Smooth muscle cell of trachea (primary cell): ENCODE results near the gene DHX57. TPM values are rescaled to one million over a fixed set of nuclear protein-coding genes. Genes with fewer than 3 reads are reported as not detected.

ENCODE experiments used
- total RNA-seq: library from RNA; depleted of rRNA; stranded (reverse); fragments of >200 nt; gene quantifications from 2 replicates; pipeline ENCODE4 v1.2.1, GENCODE V29; 2014

DHX57 gene, protein sequence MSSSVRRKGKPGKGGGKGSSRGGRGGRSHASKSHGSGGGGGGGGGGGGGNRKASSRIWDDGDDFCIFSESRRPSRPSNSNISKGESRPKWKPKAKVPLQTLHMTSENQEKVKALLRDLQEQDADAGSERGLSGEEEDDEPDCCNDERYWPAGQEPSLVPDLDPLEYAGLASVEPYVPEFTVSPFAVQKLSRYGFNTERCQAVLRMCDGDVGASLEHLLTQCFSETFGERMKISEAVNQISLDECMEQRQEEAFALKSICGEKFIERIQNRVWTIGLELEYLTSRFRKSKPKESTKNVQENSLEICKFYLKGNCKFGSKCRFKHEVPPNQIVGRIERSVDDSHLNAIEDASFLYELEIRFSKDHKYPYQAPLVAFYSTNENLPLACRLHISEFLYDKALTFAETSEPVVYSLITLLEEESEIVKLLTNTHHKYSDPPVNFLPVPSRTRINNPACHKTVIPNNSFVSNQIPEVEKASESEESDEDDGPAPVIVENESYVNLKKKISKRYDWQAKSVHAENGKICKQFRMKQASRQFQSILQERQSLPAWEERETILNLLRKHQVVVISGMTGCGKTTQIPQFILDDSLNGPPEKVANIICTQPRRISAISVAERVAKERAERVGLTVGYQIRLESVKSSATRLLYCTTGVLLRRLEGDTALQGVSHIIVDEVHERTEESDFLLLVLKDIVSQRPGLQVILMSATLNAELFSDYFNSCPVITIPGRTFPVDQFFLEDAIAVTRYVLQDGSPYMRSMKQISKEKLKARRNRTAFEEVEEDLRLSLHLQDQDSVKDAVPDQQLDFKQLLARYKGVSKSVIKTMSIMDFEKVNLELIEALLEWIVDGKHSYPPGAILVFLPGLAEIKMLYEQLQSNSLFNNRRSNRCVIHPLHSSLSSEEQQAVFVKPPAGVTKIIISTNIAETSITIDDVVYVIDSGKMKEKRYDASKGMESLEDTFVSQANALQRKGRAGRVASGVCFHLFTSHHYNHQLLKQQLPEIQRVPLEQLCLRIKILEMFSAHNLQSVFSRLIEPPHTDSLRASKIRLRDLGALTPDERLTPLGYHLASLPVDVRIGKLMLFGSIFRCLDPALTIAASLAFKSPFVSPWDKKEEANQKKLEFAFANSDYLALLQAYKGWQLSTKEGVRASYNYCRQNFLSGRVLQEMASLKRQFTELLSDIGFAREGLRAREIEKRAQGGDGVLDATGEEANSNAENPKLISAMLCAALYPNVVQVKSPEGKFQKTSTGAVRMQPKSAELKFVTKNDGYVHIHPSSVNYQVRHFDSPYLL (N-terminal part only)
- 20.3 and 40.3 TPM in 2 replicates for total RNA-seq

GRCh38 chr2:38875576-38876367, at the start of gene DHX57, which contains the start of gene MORN2:
DHX57 (minus strand) TSS chr2:38875934; CDS start chr2:38868405, 7,529 bp downstream.
MORN2 (plus strand) TSS chr2:38875976.

GRCh38 chr2:38889575-38889974, 13.8 kb upstream of the DHX57 start, which contains the start of gene ARHGEF33:
ARHGEF33 (plus strand) TSS chr2:38889875; CDS start chr2:38919448, 29,573 bp downstream.

DNA sequence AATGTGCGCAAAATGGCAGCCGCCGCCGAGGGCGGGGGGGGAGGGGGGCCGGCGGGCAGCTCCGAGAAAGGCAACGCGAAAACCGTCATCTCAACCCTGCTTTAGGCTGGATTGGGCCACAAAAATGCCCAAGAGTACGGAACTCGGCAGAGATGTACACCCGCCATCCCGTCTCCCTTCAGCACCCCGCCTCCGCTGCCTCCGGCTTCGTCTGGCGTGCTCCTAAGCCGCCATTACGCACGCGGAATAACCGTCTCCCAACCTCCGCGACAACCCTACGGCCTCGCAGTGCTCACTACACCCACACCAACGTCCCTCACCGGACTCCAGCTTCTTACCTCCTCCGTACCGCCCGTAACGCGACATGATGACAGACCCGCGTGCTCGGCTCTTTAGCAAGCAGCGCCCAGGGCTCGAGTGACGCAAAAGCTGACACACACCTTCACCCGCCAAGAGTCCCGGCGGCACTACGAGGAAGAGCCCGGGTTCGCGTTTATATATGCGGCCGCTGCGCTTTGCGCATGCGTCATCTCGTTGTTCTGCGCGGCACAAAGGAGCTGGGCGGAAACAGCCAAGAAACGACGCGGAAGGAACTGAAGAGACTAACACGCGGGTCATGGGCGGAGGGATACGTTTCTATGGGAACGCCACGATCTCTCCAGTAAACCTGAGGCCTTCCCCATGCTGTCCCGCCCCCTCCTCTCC, 124.7 kb downstream of the DHX57 start, which contains the start of gene SRSF7:
TSS of gene SRSF7 (minus strand) at position 471 of the 705 bp plus-strand sequence. CDS start at position 366, 105 bp downstream.

Other genes with a start within 250 kb of the DHX57 start
- 64.7 and 64.8 TPM in 2 replicates for gene GALM, start 209.8 kb downstream of the DHX57 start, total RNA-seq
- gene SRSF7, start 124.6 kb downstream of the DHX57 start, total RNA-seq, result 93.5 and 151 TPM in 2 replicates
- 9.4 and 10.2 TPM in 2 replicates for gene GEMIN6, start 97.7 kb downstream of the DHX57 start, total RNA-seq
- 10.8 and 27.3 TPM in 2 replicates for gene MORN2, start within 50 bp of the DHX57 start, total RNA-seq
- 0.29 and 0.33 TPM in 2 replicates for gene ARHGEF33, start 13.9 kb upstream of the DHX57 start, total RNA-seq
- 23.5 and 30.0 TPM in 2 replicates for gene SOS1, start 245.1 kb upstream of the DHX57 start, total RNA-seq